Endothelial cell of umbilical vein (primary cell): Measurements from ENCODE around the gene CIRBP.

ENCODE experiments used
- CTCF ChIP-seq, 2 donors: IDR thresholded peaks; 1 replicate in 1 of 2; 2 replicates in 1 of 2; pipeline ENCODE4 v1.5.1; 2011; ENCODE audit warnings: low read length in 2 of 2, mild to moderate bottlenecking in 2 of 2, moderate library complexity in 2 of 2, control low read depth in 1 of 2, inconsistent platforms in 1 of 2, low read depth in 1 of 2; ENCODE audit not compliant: insufficient read depth in 1 of 2; ENCODE audit errors: extremely low read depth in 1 of 2
- EZH2 ChIP-seq: IDR thresholded peaks from 2 replicates; pipeline ENCODE4 v1.6.1; 2012; ENCODE audit warnings: borderline replicate concordance, low read depth, mild to moderate bottlenecking, moderate library complexity, low read length, inconsistent platforms; ENCODE audit not compliant: severe bottlenecking
- FOS ChIP-seq: IDR thresholded peaks from 2 replicates; pipeline ENCODE4 v1.6.1; 2011; ENCODE audit warnings: mild to moderate bottlenecking, low read length, moderate library complexity, borderline replicate concordance; ENCODE audit not compliant: insufficient read depth
- GATA2 ChIP-seq: IDR thresholded peaks from 2 replicates; pipeline ENCODE4 v1.7.0; 2011; ENCODE audit warnings: low read depth, mild to moderate bottlenecking, moderate library complexity, mixed read lengths, low read length; ENCODE audit not compliant: insufficient read length, insufficient read depth
- JUN ChIP-seq: IDR thresholded peaks from 2 replicates; pipeline ENCODE4 v1.6.1; 2011; ENCODE audit warnings: borderline replicate concordance, low read depth; ENCODE audit not compliant: insufficient read length, insufficient read depth
- MAX ChIP-seq: IDR thresholded peaks from 2 replicates; pipeline ENCODE4 v1.6.1; 2011; ENCODE audit not compliant: insufficient read depth, insufficient read length
- MYC ChIP-seq: IDR thresholded peaks from one replicate; pipeline ENCODE4 v1.6.1; 2011; ENCODE audit warnings: mild to moderate bottlenecking, low read depth, low read length
- POLR2A ChIP-seq: IDR thresholded peaks from 2 replicates; pipeline ENCODE4 v1.6.1; 2012; ENCODE audit warnings: low read depth, mild to moderate bottlenecking, control low read depth, low read length
- POLR2AphosphoS5 ChIP-seq: IDR thresholded peaks from 2 replicates; pipeline ENCODE4 v1.6.1; 2012; ENCODE audit warnings: low read depth, mild to moderate bottlenecking, control low read depth, low read length, moderate library complexity; ENCODE audit not compliant: insufficient read depth

- no peak for TF ChIP-seq CTCF (IDR thresholded peaks at IDR 0.05; ENCODE audit: extremely low read depth in 1 of 2, insufficient read depth in 1 of 2, low read depth in 1 of 2, low read length in 2 of 2)
- no peak for TF ChIP-seq EZH2
- TF ChIP-seq MAX, result no peak
- no peak for TF ChIP-seq POLR2A
- no peak for TF ChIP-seq POLR2AphosphoS5
- TF ChIP-seq MYC, result no peak
- TF ChIP-seq JUN, result no peak
- TF ChIP-seq FOS, result no peak
- TF ChIP-seq GATA2, result no peak
Observed at GRCh38 chr19:1224047-1224825, 44.9 kb upstream of the CIRBP start.
